IMR-90 (cell line): ENCODE results near the gene GSTT2.

ENCODE experiments used
- MAFK ChIP-seq: IDR thresholded peaks from 2 replicates; pipeline ENCODE4 v1.6.1; 2012; ENCODE audit warnings: low read depth, low read length, improper control_type of control experiment
- MXI1 ChIP-seq: IDR thresholded peaks from 2 replicates; pipeline ENCODE4 v1.6.1; 2012; ENCODE audit warnings: low read depth, mild to moderate bottlenecking, low read length, moderate library complexity, borderline replicate concordance
- TF ChIP-seq, protein P1 (sequence below): conservative IDR thresholded peaks from 2 replicates; pipeline ENCODE4 v1.5.1; 2012; ENCODE audit warnings: mild to moderate bottlenecking, low read depth, low read length, improper control_type of control experiment

DNA sequence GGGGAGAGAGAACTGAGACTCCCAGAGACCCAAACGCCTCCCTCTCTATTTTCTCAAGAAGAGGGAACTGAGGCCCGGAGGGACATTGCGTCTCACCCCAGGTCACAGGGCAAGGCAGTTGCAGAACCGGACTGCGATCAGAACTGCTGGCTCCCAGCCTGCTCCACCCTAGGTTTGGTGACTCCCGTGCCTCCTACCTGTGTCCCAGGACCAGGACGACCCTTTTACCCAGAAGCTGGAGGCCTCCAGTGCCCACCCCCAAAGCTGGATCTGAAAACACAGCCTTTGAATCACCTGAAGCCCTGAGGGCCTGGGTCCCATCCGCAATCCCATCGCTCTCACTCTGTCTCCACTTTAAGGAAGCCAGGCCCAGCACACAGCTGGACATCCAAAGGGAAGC lies 24.0 kb downstream of the GSTT2 start:
- TF ChIP-seq, protein P1, sequence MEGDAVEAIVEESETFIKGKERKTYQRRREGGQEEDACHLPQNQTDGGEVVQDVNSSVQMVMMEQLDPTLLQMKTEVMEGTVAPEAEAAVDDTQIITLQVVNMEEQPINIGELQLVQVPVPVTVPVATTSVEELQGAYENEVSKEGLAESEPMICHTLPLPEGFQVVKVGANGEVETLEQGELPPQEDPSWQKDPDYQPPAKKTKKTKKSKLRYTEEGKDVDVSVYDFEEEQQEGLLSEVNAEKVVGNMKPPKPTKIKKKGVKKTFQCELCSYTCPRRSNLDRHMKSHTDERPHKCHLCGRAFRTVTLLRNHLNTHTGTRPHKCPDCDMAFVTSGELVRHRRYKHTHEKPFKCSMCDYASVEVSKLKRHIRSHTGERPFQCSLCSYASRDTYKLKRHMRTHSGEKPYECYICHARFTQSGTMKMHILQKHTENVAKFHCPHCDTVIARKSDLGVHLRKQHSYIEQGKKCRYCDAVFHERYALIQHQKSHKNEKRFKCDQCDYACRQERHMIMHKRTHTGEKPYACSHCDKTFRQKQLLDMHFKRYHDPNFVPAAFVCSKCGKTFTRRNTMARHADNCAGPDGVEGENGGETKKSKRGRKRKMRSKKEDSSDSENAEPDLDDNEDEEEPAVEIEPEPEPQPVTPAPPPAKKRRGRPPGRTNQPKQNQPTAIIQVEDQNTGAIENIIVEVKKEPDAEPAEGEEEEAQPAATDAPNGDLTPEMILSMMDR = no peak
- no peak for TF ChIP-seq MXI1
- no peak for TF ChIP-seq MAFK
